CD4-positive, alpha-beta T cell treated with Interleukin-21 for 1 hour (primary cell): ENCODE measurements around the gene CEMP1.

ENCODE experiments used
- DNase-seq: peaks from one replicate; pipeline ENCODE4 v3.0.0-alpha.2; 2020

Gene CEMP1

GRCh38 chr16:2500430-2500917 lies 30.7 kb downstream of the CEMP1 start:
- no peak for DNase-seq

- no peak for DNase-seq
Observed at GRCh38 chr16:2499890-2500429, 31.2 kb downstream of the CEMP1 start.

- DNase-seq: no peak
Observed at GRCh38 chr16:2499454-2499853, 31.8 kb downstream of the CEMP1 start.

GRCh38 chr16:2498531-2499253 lies 32.5 kb downstream of the CEMP1 start:
- no peak for DNase-seq

GRCh38 chr16:2497695-2498484 lies 33.3 kb downstream of the CEMP1 start:
- DNase-seq: no peak

- DNase-seq: no peak
Observed at GRCh38 chr16:2497116-2497630, 34.0 kb downstream of the CEMP1 start.

- DNase-seq: no peak
Observed at GRCh38 chr16:2496223-2497115, 34.7 kb downstream of the CEMP1 start.

GRCh38 chr16:2495041-2495440 lies 36.2 kb downstream of the CEMP1 start:
- no peak for DNase-seq

GRCh38 chr16:2494616-2495015 lies 36.6 kb downstream of the CEMP1 start:
- DNase-seq: no peak

- DNase-seq: no peak
Observed at GRCh38 chr16:2493605-2494004, 37.6 kb downstream of the CEMP1 start.

- no peak for DNase-seq
Observed at GRCh38 chr16:2492292-2492691, 38.9 kb downstream of the CEMP1 start.

GRCh38 chr16:2490190-2491105 lies 40.8 kb downstream of the CEMP1 start:
- DNase-seq: no peak

GRCh38 chr16:2489581-2489980 lies 41.6 kb downstream of the CEMP1 start:
- no peak for DNase-seq

GRCh38 chr16:2487903-2488531 lies 43.2 kb downstream of the CEMP1 start:
- DNase-seq: no peak

GRCh38 chr16:2487517-2487842 lies 43.7 kb downstream of the CEMP1 start:
- DNase-seq: no peak

GRCh38 chr16:2486645-2487516 lies 44.3 kb downstream of the CEMP1 start:
- peak; percentile 88 for DNase-seq

- no peak for DNase-seq
Observed at GRCh38 chr16:2485811-2486507, 45.2 kb downstream of the CEMP1 start.

GRCh38 chr16:2484898-2485508 lies 46.2 kb downstream of the CEMP1 start:
- no peak for DNase-seq
